ENCODE measurements around the gene DYNC1I1. TPM values are rescaled to one million over a fixed set of nuclear protein-coding genes. Genes with fewer than 3 reads are reported as not detected.

Gene DYNC1I1
- total and polyA plus RNA-seq, 2 of the 13 experiments (the other 11 are each of a cell fraction or from before 2014, with no cell fraction given), result not detected

DNA sequence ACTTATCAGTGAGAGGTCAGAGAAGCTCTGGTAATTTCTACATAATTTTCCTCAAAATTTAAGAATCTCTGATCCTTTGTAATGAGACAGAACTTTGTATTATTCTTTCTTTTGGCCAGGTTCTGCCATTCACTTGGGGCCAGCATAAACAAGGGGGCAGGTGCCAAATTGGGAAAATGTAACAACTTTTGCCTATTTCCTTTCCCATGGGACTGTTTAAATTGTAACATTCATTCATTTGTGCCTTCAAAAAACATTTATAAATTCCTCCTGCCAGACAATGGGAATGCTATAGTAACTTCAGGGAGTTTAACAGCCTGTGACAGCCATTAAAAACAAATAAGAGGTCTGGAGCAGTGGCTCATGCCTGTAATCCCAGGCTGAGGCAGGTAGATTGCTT lies 12.4 kb downstream of the DYNC1I1 start:
- TF ChIP-seq, protein P1, sequence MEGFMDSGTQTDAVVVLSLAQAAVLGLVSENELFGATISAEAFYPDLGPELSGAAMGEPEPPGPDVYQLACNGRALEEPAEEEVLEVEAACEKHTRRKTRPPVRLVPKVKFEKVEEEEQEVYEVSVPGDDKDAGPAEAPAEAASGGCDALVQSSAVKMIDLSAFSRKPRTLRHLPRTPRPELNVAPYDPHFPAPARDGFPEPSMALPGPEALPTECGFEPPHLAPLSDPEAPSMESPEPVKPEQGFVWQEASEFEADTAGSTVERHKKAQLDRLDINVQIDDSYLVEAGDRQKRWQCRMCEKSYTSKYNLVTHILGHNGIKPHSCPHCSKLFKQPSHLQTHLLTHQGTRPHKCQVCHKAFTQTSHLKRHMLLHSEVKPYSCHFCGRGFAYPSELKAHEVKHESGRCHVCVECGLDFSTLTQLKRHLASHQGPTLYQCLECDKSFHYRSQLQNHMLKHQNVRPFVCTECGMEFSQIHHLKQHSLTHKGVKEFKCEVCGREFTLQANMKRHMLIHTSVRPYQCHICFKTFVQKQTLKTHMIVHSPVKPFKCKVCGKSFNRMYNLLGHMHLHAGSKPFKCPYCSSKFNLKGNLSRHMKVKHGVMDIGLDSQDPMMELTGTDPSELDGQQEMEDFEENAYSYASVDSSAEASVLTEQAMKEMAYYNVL (CRISPR knock-in tag; IDR thresholded peaks at IDR 0.05; ENCODE audit: borderline replicate concordance), result no peak
- TF ChIP-seq, protein P2, sequence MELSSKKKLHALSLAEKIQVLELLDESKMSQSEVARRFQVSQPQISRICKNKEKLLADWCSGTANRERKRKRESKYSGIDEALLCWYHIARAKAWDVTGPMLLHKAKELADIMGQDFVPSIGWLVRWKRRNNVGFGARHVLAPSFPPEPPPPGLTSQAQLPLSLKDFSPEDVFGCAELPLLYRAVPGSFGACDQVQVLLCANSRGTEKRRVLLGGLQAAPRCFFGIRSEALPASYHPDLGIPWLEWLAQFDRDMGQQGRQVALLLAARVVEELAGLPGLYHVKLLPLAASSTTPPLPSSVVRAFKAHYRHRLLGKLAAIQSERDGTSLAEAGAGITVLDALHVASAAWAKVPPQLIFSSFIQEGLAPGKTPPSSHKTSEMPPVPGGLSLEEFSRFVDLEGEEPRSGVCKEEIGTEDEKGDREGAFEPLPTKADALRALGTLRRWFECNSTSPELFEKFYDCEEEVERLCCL (CRISPR knock-in tag; IDR thresholded peaks at IDR 0.05; ENCODE audit: borderline replicate concordance), result no peak
- TF ChIP-seq SCMH1 (CRISPR knock-in tag; IDR thresholded peaks at IDR 0.05; ENCODE audit: borderline replicate concordance) (no peak), SPEN (CRISPR knock-in tag; IDR thresholded peaks at IDR 0.05; ENCODE audit: low read depth) (no peak), ZNF224 (CRISPR knock-in tag; IDR thresholded peaks at IDR 0.05) (no peak), YY1 (IDR thresholded peaks at IDR 0.05; ENCODE audit: insufficient read depth, insufficient replicate concordance, low read depth, low read length) (no peak), ZKSCAN1 (IDR thresholded peaks at IDR 0.05; ENCODE audit: low read length) (no peak), ZNF253 (CRISPR knock-in tag; IDR thresholded peaks at IDR 0.05; ENCODE audit: borderline replicate concordance) (no peak), ZNF138 (CRISPR knock-in tag; IDR thresholded peaks at IDR 0.05; ENCODE audit: low read depth) (no peak), REXO4 (CRISPR knock-in tag; IDR thresholded peaks at IDR 0.05; ENCODE audit: borderline replicate concordance) (no peak), ZNF263 (CRISPR knock-in tag; IDR thresholded peaks at IDR 0.05) (no peak), RXRA (CRISPR knock-in tag; IDR thresholded peaks at IDR 0.05) (no peak)
- TF ChIP-seq, protein P3, sequence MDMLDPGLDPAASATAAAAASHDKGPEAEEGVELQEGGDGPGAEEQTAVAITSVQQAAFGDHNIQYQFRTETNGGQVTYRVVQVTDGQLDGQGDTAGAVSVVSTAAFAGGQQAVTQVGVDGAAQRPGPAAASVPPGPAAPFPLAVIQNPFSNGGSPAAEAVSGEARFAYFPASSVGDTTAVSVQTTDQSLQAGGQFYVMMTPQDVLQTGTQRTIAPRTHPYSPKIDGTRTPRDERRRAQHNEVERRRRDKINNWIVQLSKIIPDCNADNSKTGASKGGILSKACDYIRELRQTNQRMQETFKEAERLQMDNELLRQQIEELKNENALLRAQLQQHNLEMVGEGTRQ (IDR thresholded peaks at IDR 0.05; ENCODE audit: low read depth, low read length), result no peak
- TF ChIP-seq, protein P3 (CRISPR knock-in tag; IDR thresholded peaks at IDR 0.05; ENCODE audit: borderline replicate concordance), result no peak
- Histone ChIP-seq H3K27me3 (ENCODE audit: control insufficient read depth in 1 of 2, insufficient read depth in 2 of 2, low read length in 2 of 2) (no peaks in the 10 kb centered on the region; a peak in 1 of 5 replicates), H4K20me1 (ENCODE audit: insufficient read depth, low read length) (no peaks in the 10 kb centered on the region), H3K36me3 (replicated peaks in 1 of 2; ENCODE audit: control insufficient read depth in 1 of 2, insufficient read depth in 2 of 2, low read length in 2 of 2) (no peaks in the 10 kb centered on the region), H3K27ac (ENCODE audit: extremely low read length, insufficient read depth, low read length) (no peak overlapping the region), H3K9ac (ENCODE audit: insufficient read depth, low read depth, low read length) (no peak overlapping the region), H3K9me3 (ENCODE audit: low read length) (no peaks in the 10 kb centered on the region), H3K4me3 (replicated peaks in 1 of 3; ENCODE audit: insufficient read depth in 1 of 3, low read depth in 2 of 3, low read length in 3 of 3) (no peak overlapping the region), H3K4me2 (ENCODE audit: low read depth, low read length) (no peak overlapping the region), H2AFZ (ENCODE audit: low read length) (no peak overlapping the region), H3K4me1 (ENCODE audit: insufficient read depth, low read length) (no peaks in the 10 kb centered on the region), H3K79me2 (ENCODE audit: insufficient read depth, low read length) (no peaks in the 10 kb centered on the region)
- DNase-seq (ENCODE audit: low spot score) (no peak), FAIRE-seq (no peak), ATAC-seq (no peak)
- BruUV-seq (replicated peaks), result no TSS peak
- intact Hi-C loops (cut with micrococcal nuclease; ENCODE audit: unreplicated experiment) (no loop called here), in situ Hi-C loops (cut with HindIII; ENCODE audit: extremely low pct_ligation_motif_present, low pct_unique_long_range_greater_than_20kb) (no loop called here)
- POLR2A ChIA-PET, result no interaction called here
- CTCF ChIA-PET (ENCODE audit: low intra/inter-chr PET ratio, low total read pairs), result no interaction called here

Data from HepG2 (cell line).